ENCODE results near the gene RPLP2.

RPLP2 gene

DNA sequence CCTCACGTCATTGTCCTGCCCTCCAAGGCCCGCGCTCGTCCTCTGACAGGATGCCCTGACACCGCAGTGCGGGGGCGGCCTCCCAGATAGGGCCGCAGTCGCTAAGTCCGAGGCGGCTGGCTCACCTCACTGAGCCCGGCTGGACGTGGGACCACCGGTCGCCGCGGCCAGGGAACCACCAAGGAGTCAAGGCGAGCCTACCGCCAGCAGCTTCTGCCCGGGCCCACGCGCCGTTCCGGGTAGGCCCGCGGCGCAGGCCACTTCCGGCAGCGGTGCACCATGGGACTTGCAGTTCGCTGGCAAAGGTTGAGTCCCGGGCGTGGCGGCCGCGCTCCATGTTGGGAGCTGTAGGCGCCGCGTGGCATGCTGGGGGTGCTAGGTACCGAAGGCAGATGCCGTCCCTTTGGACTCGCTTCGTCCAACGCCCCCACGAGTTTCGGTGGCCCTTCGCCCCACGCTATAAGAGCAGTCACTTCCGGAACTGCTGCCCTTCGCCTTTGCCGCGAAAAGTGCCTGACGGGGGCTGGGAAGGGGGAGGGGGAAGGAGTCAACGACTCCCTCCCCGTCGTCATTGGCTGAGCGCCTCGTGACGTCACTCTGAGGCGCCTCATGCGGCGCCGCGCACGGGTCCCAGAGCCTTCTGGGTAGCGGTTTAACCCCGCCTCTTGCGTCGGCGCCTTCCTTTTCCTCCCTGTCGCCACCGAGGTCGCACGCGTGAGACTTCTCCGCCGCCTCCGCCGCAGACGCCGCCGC, at the start of gene RPLP2:
Gene RPLP2, plus strand, starts transcription at position 681 of the 753 bp plus-strand sequence. CDS start 268 bp downstream, outside the sequence.
- DNase-seq (ENCODE audit: low spot score) = peak; percentile 96

DNA sequence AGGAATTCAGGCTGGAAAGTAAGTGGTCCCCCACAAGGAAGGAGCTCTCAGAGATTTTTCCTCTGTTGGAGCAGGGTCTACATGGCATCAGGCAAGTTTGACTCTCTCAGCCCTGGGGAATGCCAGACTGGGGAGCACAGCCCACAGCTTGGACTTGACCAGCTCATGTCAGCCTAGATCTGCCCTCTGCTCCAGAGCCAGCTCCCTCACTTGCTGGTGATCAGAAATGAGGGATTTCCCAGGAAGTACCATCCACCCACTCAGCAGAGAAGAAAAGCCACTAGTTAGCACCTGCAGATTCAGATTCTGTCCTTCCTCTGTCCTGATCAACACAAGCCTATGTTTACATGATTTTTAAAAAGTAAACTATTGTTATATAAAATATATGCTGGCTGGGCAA, 49.5 kb upstream of the RPLP2 start:
- no peak for DNase-seq (ENCODE audit: low spot score)

DNA sequence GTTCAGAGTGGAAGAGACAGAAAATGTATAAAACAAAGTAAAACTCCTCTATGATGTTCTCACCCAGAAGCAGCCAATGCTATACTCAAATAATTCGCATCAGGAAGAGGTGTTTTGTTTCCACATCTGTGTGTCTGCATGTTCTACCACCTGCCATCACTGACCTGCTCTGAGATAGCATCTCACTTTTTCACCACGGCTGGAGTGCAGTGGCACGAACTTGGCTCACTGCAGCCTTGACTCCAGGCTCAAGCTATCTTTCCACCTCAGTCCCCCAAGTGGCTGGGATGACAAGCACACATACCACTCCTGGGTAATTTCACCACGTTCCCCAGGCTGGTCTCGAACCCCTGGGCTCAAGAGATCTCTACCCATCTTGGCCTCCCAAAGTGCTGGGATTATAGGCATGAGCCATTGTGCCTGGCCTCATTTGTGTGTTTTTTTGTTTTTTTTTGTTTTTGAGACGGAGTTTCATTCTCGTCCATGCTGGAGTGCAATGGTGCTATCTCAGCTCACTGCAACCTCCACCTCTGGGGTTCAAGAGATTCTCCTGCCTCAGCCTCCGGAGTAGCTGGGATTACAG, 48.1 kb upstream of the RPLP2 start:
- no peak for DNase-seq (ENCODE audit: low spot score)

DNA sequence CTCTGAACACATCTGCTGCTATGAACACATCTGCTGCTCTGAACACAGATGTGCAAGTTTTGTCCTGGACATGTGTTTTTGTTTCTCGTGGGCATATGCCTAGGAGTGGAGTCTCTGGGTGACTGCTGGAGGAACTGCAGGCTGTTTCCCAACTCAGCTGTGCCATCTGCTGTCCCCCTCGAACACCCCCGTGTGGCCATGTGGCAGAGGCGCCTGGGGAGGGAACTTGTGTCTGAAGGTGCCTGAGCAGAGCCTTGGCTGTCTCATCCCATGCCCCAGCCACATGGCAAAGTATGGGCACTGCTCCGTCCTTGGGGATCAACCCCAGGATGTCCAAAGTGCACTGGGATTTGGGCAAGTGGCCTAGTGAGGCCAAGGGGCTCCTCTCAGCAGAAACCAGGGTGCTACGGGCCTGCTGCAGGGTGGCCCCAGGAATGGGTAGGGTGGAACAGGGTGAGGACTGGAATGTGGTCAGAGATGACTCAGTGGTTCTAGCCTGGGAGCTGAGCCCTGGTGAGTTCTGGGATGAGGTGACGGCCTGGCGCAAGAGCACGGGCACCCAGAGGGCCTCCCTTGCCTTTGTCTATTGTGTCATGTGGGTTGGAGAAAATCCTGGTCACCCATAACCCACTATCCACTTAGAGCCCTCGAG, 47.2 kb upstream of the RPLP2 start:
- DNase-seq (ENCODE audit: low spot score) = peak; percentile 74

DNA sequence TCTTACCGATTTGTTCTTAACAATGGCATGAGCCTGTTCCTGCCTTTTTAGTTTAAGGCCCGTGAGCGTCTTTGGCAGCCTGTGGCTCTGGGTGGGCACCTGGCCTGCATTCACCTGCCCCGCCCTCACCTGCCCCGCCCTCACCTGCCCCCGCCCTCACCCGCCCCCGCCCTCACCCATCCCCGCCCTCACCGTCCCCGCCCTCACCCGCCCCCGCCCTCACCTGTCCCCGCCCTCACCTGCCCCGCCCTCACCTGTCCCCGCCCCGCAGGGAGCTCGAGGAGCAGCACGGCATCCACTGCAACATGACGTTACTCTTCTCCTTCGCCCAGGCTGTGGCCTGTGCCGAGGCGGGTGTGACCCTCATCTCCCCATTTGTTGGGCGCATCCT, 46.7 kb upstream of the RPLP2 start:
- no peak for DNase-seq (ENCODE audit: low spot score)

DNA sequence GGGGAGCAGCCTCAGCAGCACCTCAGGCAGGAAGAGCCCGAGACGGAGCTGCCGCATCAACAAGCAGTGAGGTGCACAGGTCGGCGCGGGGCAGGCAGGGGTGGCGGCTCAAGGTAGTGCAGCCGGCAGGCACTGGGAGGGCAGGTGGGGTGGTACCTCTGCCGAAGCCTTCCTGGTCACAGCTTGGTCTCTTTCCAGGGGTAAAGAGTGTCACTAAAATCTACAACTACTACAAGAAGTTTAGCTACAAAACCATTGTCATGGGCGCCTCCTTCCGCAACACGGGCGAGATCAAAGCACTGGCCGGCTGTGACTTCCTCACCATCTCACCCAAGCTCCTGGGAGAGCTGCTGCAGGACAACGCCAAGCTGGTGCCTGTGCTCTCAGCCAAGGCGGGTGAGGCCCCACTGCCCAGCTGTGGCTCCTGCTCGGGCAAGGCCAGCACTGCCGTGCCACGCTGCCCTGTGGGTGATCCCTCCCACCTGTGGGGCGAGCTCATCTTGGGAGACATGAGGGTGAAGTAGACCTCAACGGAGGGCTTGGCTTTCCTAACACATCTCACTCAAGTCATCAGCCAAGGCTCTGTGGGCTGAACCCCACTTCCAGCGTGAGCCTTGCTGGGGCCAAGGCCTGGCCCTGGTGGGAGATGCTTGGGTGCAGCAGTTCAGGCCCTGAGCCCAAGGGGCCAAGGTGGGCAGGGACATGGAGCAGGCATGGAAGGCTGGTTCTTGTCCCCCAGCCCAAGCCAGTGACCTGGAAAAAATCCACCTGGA, 46.0 kb upstream of the RPLP2 start:
- no peak for DNase-seq (ENCODE audit: low spot score)

DNA sequence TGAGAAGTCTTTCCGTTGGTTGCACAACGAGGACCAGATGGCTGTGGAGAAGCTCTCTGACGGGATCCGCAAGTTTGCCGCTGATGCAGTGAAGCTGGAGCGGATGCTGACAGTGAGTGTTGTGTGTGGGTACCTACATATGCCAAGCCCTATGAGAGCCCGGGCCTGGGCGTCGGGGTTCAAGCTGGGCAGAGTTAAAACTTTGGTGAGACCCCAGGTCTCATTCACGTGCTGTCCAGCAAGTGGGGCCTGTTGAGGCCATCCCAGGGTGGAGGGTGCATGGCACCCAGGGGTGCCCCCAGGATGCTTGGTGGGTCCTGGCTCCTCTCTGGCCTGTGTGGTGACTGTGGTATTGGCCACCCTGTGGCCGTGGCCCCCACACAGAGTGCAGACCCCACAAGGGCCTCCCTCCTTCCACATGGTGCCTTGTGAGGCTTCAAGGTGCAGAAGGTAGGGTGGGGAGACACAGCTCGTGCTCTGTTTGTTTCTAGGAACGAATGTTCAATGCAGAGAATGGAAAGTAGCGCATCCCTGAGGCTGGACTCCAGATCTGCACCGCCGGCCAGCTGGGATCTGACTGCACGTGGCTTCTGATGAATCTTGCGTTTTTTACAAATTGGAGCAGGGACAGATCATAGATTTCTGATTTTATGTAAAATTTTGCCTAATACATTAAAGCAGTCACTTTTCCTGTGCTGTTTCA, 45.3 kb upstream of the RPLP2 start:
- DNase-seq (ENCODE audit: low spot score) = no peak

DNA sequence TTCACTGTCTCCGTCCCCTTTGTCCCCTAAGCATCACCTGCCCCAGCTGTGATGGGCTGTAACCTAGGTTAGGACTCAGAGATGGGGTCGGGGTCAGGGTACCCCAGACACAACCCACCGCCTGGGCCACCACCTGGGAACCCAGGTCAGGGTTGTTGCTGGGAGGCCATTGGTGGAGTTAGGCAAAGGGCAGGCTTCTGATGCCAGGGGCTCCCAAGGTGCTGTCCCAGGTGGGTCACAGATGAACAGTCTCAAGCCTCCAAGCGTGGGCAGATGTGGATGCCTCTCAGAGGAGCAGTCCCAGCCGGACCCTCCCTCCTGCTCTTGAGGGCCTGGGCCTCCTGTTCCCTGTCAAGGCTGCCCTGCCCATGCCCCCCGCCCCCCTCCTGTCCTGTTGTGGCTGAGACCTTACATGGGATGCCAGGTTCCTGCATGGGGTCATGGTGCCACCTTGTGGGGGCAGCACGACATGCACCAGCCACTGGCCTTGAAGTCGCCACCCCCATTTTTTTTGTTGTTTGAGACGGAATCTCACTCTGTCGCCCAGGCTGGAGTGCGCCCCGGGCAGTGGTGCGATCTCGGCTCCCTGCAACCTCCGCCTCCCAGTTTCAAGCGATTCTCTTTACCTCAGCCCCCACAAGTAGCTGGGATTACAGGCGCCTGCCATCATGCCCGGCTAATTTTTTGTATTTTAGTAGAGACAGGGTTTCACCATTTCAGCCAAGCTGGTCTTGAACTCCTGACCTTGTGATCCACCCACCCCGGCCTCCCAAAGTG, 44.6 kb upstream of the RPLP2 start:
- peak; percentile 52 for DNase-seq (ENCODE audit: low spot score)

DNA sequence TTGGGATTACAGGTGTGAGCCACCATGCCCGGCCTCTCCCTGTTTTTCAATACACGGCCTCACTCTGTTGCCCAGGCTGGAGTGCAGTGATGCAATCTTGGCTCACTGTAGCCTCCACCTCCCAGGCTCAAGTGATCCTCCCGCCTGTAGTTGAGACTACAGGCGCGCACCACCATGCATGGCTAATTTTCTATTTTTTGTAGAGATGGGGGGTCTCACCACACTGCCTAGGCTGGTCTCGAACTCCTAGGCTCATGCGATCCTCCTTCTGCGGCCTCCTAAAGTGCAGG, 44.0 kb upstream of the RPLP2 start:
- DNase-seq (ENCODE audit: low spot score) = no peak

DNA sequence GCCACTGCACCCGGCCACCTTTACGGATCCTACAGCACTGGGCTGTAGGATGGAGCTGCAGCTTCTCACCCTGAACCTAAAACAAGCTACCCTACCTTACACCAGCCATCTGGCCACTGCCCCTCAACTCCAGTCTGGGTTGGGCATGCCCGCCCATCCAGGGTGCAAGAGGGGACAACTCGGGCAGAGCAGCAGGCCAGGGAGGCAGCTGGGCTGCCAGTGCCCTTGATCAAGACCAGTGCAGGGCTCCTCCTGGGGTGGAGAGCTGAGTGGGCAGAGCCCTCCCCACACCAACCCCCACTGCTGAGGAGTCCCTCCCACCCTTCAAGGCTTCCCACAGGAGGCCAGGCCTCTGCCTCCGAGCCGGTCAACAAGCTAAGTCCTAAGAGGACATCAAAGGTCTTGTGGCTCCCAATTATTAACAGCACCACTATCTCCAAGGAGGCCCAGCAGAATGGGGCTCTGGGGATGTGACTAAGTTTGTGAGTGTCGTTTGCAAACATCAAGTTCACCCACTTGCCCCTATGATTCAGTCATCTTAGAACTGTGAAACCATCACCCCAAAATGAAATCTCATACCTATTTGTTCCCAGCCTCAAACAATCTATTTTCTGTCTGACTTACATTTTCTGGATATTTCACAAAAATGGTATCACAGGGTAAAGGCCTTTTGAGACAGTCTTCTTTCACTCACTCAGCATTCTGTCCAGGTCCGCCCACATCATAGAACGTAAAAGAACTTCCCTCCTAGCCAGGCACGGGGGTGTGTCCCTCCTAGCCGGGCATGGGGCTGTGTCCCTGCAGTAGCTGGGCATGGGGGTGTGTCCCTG, 43.4 kb upstream of the RPLP2 start:
- DNase-seq (ENCODE audit: low spot score) = no peak

DNA sequence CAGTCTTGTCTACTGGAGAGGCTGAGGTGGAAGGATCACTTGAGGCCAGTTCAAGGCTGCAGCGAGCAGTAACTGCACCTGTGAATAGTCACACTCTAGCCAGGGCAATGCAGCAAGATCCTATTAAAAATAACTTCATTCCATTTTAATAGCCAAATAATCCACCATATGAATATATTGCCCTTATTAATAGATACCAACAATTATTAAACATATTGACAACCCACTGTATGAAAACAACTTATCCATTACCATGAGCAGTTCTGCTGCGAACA, 42.9 kb upstream of the RPLP2 start:
- DNase-seq (ENCODE audit: low spot score) = no peak

DNA sequence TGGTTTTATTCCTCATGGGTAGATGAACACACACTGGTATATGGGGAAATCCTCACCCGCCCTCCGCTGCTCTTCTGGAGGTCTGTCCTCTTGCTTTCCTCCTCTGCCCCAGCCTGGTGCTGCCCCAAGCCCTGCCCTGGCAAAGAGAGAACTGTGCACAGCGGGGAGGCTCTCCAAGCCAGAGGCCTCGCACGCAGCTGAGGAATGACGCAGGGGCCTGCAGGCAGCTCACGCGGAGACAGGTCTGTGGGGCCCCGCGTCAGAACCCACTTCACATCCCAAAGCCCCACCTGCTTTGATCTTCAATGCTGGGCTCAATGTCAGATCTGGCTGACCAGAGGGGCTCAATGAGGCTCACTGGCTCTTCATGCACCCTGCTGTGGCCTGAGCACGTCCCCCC, 42.5 kb upstream of the RPLP2 start:
- no peak for DNase-seq (ENCODE audit: low spot score)

DNA sequence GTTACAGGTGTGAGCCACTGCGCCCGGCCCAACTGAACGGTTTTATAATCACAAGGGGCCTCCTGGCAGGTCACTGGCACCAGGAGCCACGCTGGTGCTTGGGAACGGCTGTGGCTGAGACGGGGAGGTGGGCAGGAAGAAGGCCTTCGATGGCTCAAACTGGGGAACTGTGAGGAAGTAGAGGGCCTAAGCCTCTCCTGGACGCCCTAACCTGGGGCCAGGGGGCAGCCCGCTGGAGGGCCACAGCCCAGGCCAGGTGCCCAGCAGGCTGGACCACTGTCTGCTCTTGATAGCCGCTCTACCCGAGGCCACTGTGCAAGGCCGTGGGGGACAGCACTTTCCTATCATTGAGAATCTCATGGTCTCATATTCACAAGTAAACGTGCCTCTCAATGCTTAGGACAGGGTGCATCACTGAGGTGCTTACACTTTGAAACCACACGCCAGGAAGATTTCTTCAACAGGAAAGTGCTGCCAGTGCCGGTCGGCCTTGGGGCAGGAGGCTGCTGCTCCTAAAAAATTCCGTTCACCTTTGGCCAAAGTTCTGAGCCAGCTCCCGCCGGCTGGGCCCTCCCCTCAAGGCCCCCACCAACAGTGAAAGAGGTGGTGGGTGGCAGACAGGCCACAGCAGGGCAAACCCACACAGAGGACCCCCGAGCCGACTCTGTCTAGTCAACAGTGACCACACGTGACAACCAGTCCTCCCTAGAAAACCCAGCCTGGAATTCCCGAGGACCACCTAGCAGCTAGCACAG, 39.7 kb upstream of the RPLP2 start:
- DNase-seq (ENCODE audit: low spot score) = no peak

DNA sequence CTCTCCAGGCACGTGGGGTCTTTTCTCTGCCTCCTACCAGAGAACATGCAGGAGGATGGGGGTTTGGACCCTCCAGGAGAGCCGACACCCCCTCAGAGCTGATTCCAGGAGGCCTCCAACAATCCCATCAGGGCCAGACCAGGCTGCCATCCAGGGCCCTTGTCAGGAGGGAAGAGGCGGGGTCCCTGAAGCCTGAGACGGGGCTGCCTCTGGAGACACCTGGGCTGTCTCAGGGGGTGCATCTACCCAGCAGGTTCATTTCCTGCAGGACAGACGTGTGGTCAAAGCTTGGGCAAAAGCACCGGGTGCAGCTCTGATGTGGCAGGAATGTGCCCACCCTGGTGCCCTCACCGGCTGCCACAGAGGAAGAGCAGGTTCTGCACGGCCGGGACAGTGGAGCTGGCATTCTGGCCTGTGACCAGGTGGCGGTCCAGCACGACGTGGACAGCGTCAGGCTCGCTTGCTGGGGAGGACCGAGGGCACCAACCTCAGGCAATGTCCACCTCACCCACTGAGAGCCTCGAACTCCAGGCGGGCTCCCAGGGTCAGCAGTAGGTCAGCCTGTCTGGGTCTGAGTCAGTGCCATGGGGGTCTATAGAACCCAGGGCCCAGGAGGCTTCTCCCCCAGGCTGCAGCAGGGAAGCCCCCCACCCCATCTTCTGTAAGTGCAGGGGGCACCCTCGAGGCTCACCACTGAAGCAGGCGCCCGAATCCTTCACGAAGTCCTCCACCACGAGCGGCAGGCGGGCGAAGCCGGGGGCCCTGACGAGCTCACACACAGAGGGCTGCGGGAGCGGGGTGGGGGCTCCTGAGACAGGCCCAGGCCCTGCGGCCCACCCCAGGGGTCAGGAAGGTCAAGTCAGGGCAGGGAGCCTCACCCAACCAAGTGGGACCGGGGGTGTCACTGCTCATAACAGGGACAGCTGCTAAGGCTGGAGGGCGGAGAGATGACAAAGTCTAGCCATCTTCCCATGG, 38.8 kb upstream of the RPLP2 start:
- no peak for DNase-seq (ENCODE audit: low spot score)

DNA sequence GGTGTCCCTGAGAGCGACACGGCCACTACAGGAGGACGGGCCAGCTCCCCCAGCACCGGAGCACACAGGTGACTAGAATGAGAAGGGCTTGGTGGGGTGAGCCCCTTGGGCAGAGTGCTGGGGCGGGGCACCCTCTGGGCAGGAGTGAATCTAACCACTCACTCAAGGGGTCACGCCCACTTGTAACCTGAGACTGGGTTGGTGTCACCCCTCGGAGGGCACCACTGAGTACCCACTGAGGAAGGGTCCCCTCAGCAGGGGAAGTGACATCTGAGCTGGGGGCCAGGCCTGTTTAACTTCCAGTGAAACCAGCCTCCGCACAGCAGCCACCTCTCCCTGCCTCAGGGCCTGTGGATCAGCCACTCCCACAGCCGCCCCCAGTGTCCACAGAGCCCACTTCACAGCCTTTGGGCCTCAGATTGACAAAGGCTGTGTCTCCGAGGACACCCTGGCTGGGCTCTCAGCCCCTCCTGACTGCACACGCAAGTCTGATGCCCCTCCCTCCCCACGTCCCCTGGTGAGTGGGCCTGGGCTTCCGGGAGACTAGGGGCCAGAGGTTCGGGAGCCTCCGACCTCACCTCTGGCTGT, 38.1 kb upstream of the RPLP2 start:
- DNase-seq (ENCODE audit: low spot score) = no peak

DNA sequence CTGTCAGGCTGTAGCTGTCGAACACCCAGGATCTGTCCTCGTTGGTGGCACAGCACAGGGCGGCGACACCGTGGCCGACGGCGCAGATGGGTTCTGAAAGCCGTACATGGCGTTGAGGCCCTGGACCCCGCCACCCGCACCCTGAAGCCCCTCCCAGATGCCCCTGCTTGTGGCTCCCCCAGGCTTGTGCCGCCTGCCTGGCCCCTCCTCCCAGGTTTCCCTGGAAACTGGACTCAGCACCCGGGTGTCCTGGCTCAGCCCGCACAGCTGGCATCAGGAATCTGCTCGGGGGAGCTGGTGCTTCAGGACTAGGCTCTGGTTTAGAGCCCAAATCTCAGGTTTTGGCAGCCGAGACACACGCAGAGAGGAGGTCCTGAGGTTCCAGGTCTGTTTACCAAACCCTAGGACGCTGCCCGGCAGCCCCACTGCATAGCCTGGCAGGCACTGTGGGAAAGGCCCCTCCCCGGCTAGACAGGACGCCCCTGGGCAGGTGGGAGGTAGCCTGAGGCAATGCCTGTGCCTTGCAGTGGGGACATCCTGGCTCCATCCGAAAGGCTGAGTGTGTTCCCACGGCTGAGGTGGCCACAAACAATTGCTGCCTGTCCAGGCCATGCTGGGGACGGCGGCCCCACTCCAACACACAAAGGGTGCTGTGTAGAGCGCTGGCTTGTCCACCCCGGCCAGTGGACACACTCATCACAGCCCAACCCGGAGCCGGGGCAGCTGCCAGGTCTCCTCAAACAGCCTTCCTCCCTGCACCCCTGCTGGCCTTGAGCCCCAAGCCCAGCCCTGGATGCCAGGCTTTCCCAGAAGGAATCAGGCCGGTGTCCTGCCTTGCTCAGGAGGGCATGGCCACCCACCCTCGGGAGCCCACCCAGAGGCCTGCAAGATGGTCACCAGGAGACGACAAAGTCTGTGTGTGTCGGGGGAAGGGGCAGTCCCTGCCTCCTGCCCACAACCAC, 37.1 kb upstream of the RPLP2 start:
- peak; percentile 96 for DNase-seq (ENCODE audit: low spot score)

DNA sequence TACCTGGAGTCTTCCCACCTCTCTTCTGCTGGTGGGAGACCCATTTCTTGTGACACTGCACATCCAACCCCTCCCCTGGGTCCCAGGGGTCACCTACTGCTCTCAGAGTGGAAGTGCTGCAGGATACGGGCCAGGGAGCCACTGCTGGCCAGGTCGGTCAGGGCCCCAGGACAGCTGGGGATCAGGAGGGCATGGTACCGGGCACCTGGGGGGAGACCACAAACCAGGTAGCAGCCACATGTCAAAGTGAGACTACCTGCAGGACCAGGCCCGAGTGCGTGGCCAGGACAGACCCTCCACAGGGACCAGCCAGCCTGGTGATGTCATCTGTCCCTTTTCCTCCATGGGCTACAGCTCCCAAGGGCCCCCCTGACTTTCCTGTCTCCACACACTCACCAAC, 36.3 kb upstream of the RPLP2 start:
- no peak for DNase-seq (ENCODE audit: low spot score)
